Small intestine (tissue), 7 donors: ENCODE measurements around the gene BAD. TPM values are rescaled to one million over a fixed set of nuclear protein-coding genes. Genes with fewer than 3 reads are reported as not detected.
"Not testable (repeated sequence)": the region's sequence is repeated elsewhere in the genome, so short reads cannot be mapped to it uniquely, and the experiment has no call there.

Experiments
- DNase-seq, 2 donors: peaks; one replicate each; pipeline versions ENCODE4 v3.0.0 to v3.0.0-alpha.2; 2013
- FAIRE-seq: peaks from 2 replicates; lab custom pipeline; 2012; peaks lifted over from hg19 to GRCh38; lab: Jason Lieb, UNC
- H3K27ac ChIP-seq, 3 donors: one replicate each; pipeline ENCODE4 v1.5.1; 2013; ENCODE audit warnings: low read length in 2 of 3, mild to moderate bottlenecking in 2 of 3, control low read depth in 1 of 3, inconsistent platforms in 1 of 3, low read depth in 1 of 3, moderate library complexity in 1 of 3
- H3K27me3 ChIP-seq, 3 donors: one replicate each; pipeline ENCODE4 v1.6.1; 2013; ENCODE audit warnings: low read length in 3 of 3, inconsistent platforms in 1 of 3; ENCODE audit not compliant: control insufficient read depth in 3 of 3, insufficient read depth in 3 of 3
- H3K36me3 ChIP-seq, 3 donors: one replicate each; pipeline ENCODE4 v1.6.1; 2013; ENCODE audit warnings: low read length in 3 of 3, inconsistent platforms in 1 of 3, low read depth in 1 of 3, mild to moderate bottlenecking in 1 of 3, moderate library complexity in 1 of 3; ENCODE audit not compliant: control insufficient read depth in 3 of 3, insufficient read depth in 2 of 3
- H3K4me1 ChIP-seq, 3 donors: one replicate each; pipeline ENCODE4 v1.6.1; 2013; ENCODE audit warnings: low read length in 2 of 3, inconsistent platforms in 1 of 3, low read depth in 1 of 3, mild to moderate bottlenecking in 1 of 3, moderate library complexity in 1 of 3; ENCODE audit not compliant: control insufficient read depth in 3 of 3, insufficient read depth in 2 of 3
- H3K4me3 ChIP-seq, 3 donors: one replicate each; pipeline ENCODE4 v1.5.1; 2013; ENCODE audit warnings: low read length in 3 of 3, control low read depth in 1 of 3, inconsistent platforms in 1 of 3, low read depth in 1 of 3, mild to moderate bottlenecking in 1 of 3, moderate library complexity in 1 of 3
- H3K9me3 ChIP-seq, 2 donors: one replicate each; pipeline ENCODE4 v1.6.1; 2013; ENCODE audit warnings: low read depth in 1 of 2, low read length in 1 of 2; ENCODE audit not compliant: control insufficient read depth in 2 of 2, insufficient read depth in 1 of 2
- WGBS, 3 donors: extraction: QIAGEN DNeasy Blood & Tissue Kit; methylation state at CpG; one replicate each; pipeline ENCODE4 v1.1.7; 2013; 5-methylcytosine and 5-hydroxymethylcytosine counted together
- polyA plus RNA-seq, 4 donors: library from polyadenylated mRNA; stranded (reverse) in 3 of 4; unstranded in 1 of 4; fragments of 200-250 nt in 3 of 4; fragments of 120-200 nt in 1 of 4; gene quantifications; one replicate each; pipeline versions ENCODE4 v1.2.1 to v1.2.3, GENCODE V29; 2013
- donor health status: healthy with polysubstance abuse.
- donor health status: control.
- donor health status: control.
- donor health status: Bipolar disorder and iron deficiency.
- donor health status: healthy.

The BAD gene
- polyA plus RNA-seq, 4 donors, result 41.2 to 98.6 (median 74.1) TPM

- Histone ChIP-seq H3K27me3 (no peaks in the 10 kb centered on the region), H3K36me3 (peaks cover 0 to 79% (median 13%) of the 10 kb centered on the region in 3 donors), H3K4me1 (peaks cover 0 to 49% (median 3%) of the 10 kb centered on the region in 3 donors), H3K27ac (peak within 1 kb of the TSS; percentile 96 to 98 (median 98)), H3K9me3 (no peaks in the 10 kb centered on the region), H3K4me3 (peak within 1 kb of the TSS; percentile 55 to 94 (median 87))
- whole genome bisulfite sequencing, 3 donors, result 0 to 1% (median 1%) methylated on average over 59 to 61 of the region's 61 CpGs
- FAIRE-seq, result no peak
- peak; percentile 98 for DNase-seq
Measured at GRCh38 chr11:64317961-64318765, 33.7 kb upstream of the BAD start, which contains the start of gene PRDX5. Gene PRDX5, plus strand, starts transcription at chr11:64318121. Its CDS starts 95 bp downstream, at chr11:64318216.

GRCh38 chr11:64317325-64317960 lies 33.0 kb upstream of the BAD start, which contains the start of gene TRMT112:
Gene TRMT112, minus strand, starts transcription at chr11:64317559. Its CDS starts 33 bp downstream, at chr11:64317526.
- Histone ChIP-seq H3K36me3 (peaks cover 0 to 79% (median 15%) of the 10 kb centered on the region in 3 donors), H3K27ac (peak within 1 kb of the TSS; percentile 96 to 98 (median 98)), H3K27me3 (no peaks in the 10 kb centered on the region), H3K4me1 (peaks cover under 1 to 41% (median 3%) of the 10 kb centered on the region in 3 donors), H3K9me3 (no peaks in the 10 kb centered on the region), H3K4me3 (peak within 1 kb of the TSS; percentile 55 to 94 (median 87))
- no peak for FAIRE-seq
- peak; percentile 98 to 99 for DNase-seq
- WGBS, 3 donors, result 0% methylated on average over 40 to 43 of the region's 43 CpGs

GRCh38 chr11:64316672-64317324 lies 32.3 kb upstream of the BAD start:
- no peaks in the 10 kb centered on the region for H3K9me3 ChIP-seq

GRCh38 chr11:64315667-64316526 lies 31.4 kb upstream of the BAD start:
- H3K4me1 ChIP-seq, result peaks cover 2 to 27% (median 3%) of the 10 kb centered on the region in 3 donors
- peak overlapping the region in 1 of 3 donors; percentile 94 for H3K4me3 ChIP-seq
- peaks cover 0 to 75% (median 15%) of the 10 kb centered on the region in 3 donors for H3K36me3 ChIP-seq
- peak in 1 of 2 donors; percentile 5 for DNase-seq
- peak overlapping the region in 2 of 3 donors; percentile 54 to 96 for H3K27ac ChIP-seq
- FAIRE-seq, H3K27me3 ChIP-seq, H3K9me3 ChIP-seq: not testable (repeated sequence)
- 74 to 77% (median 75%) methylated on average over 21 to 25 of the region's 25 CpGs for WGBS, 3 donors

More at GRCh38 chr11:64316672-64317324, 32.3 kb upstream of the BAD start:
- H3K4me1 ChIP-seq, result peaks cover 2 to 35% (median 3%) of the 10 kb centered on the region in 3 donors
- FAIRE-seq (no peak), DNase-seq (peak; percentile 8 to 71)
- peaks cover 0 to 76% (median 15%) of the 10 kb centered on the region in 3 donors for H3K36me3 ChIP-seq
- H3K27ac ChIP-seq, result peak overlapping the region; percentile 96 to 98 (median 97)
- 3 to 5% (median 3%) methylated on average over 32 of the region's 32 CpGs for WGBS, 3 donors
- no peaks in the 10 kb centered on the region for H3K27me3 ChIP-seq
- peak overlapping the region; percentile 51 to 94 (median 87) for H3K4me3 ChIP-seq

GRCh38 chr11:64314805-64315561 lies 30.5 kb upstream of the BAD start:
- Histone ChIP-seq H3K9me3 (no peaks in the 10 kb centered on the region), H3K4me1 (peaks cover 2 to 24% (median 3%) of the 10 kb centered on the region in 3 donors), H3K27me3 (no peaks in the 10 kb centered on the region), H3K36me3 (peaks cover 0 to 74% (median 15%) of the 10 kb centered on the region in 3 donors), H3K27ac (peak overlapping the region in 1 of 3 donors; percentile 62), H3K4me3 (no peak overlapping the region)
- FAIRE-seq (no peak), DNase-seq (no peak)
- WGBS, 3 donors, result 83 to 86% (median 83%) methylated on average over 23 to 24 of the region's 24 CpGs

- peak overlapping the region in 2 of 3 donors; percentile 44 to 62 for H3K27ac ChIP-seq
- peaks cover 2 to 19% (median 3%) of the 10 kb centered on the region in 3 donors for H3K4me1 ChIP-seq
- DNase-seq (no peak), FAIRE-seq (no peak)
- WGBS, 3 donors, result 77 to 82% (median 82%) methylated on average over 16 to 19 of the region's 19 CpGs
- H3K9me3 ChIP-seq, result no peaks in the 10 kb centered on the region
- H3K36me3 ChIP-seq, result peaks cover 0 to 66% (median 15%) of the 10 kb centered on the region in 3 donors
- H3K27me3 ChIP-seq, result no peaks in the 10 kb centered on the region
- H3K4me3 ChIP-seq, result no peak overlapping the region
Measured at GRCh38 chr11:64314146-64314804, 29.8 kb upstream of the BAD start.
